Fibroblast of lung (primary cell): ENCODE results near the gene GRAP. TPM values are rescaled to one million over a fixed set of nuclear protein-coding genes. Genes with fewer than 3 reads are reported as not detected.
"Not testable (repeated sequence)": the region's sequence is repeated elsewhere in the genome, so short reads cannot be mapped to it uniquely, and the experiment has no call there.

ENCODE experiments used
- DNase-seq, 2 donors: peaks; one replicate each; pipeline versions ENCODE4 v3.0.0 to v3.0.0-alpha.2; 2010; ENCODE audit warnings: low read depth in 2 of 2
- H2AFZ ChIP-seq: 2 replicates; pipeline ENCODE4 v1.5.1; 2012; ENCODE audit warnings: low read length, control low read depth, inconsistent platforms
- H3K27ac ChIP-seq: 2 replicates; pipeline ENCODE4 v1.5.1; 2011; ENCODE audit warnings: low read length, control low read depth; ENCODE audit not compliant: insufficient read depth
- H3K27me3 ChIP-seq: 2 replicates; pipeline ENCODE4 v1.5.1; 2011; ENCODE audit warnings: mild to moderate bottlenecking, low read length; ENCODE audit not compliant: control insufficient read depth, insufficient read depth
- H3K36me3 ChIP-seq: 2 replicates; pipeline ENCODE4 v1.5.1; 2011; ENCODE audit warnings: low read length; ENCODE audit not compliant: control insufficient read depth, insufficient read depth
- H3K4me1 ChIP-seq: 2 replicates; pipeline ENCODE4 v1.5.1; 2011; ENCODE audit warnings: low read length; ENCODE audit not compliant: control insufficient read depth, insufficient read depth; ENCODE audit errors: extremely low read depth
- H3K4me2 ChIP-seq: 2 replicates; pipeline ENCODE4 v1.5.1; 2011; ENCODE audit warnings: low read length, control low read depth; ENCODE audit not compliant: insufficient read depth; ENCODE audit errors: extremely low read depth
- H3K4me3 ChIP-seq, 4 experiments: fragments of 200-600 bp in 1 of 4; sonication (generic) in 1 of 4; replicated peaks in 1 of 4; 2 replicates each; pipeline ENCODE4 v1.5.1; 2011 to 2016; ENCODE audit warnings: low read length in 4 of 4, low read depth in 3 of 4, mild to moderate bottlenecking in 3 of 4, control low read depth in 2 of 4, inconsistent platforms in 1 of 4, mixed read lengths in 1 of 4; ENCODE audit not compliant: insufficient read depth in 1 of 4; ENCODE audit errors: control extremely low read depth in 1 of 4
- H3K79me2 ChIP-seq: 2 replicates; pipeline ENCODE4 v1.5.1; 2012; ENCODE audit warnings: mild to moderate bottlenecking, low read length, inconsistent platforms; ENCODE audit not compliant: control insufficient read depth, insufficient read depth
- H3K9ac ChIP-seq: 2 replicates; pipeline ENCODE4 v1.5.1; 2011; ENCODE audit warnings: mild to moderate bottlenecking, low read length, control low read depth; ENCODE audit not compliant: insufficient read depth
- H3K9me3 ChIP-seq: 2 replicates; pipeline ENCODE4 v1.5.1; 2012; ENCODE audit warnings: low read depth, low read length; ENCODE audit not compliant: control insufficient read depth, insufficient read depth
- H4K20me1 ChIP-seq: 2 replicates; pipeline ENCODE4 v1.5.1; 2011; ENCODE audit warnings: low read length; ENCODE audit not compliant: control insufficient read depth, insufficient read depth; ENCODE audit errors: extremely low read depth
- polyA plus RNA-seq, 2 donors: library from polyadenylated mRNA; depleted of rRNA in 1 of 2; stranded (reverse) in 1 of 2; unstranded in 1 of 2; fragments of >200 nt; gene quantifications; 2 replicates each; pipeline ENCODE4 v1.2.1, GENCODE V29; 2011 to 2012; ENCODE audit warnings: missing spikeins in 1 of 2
- total RNA-seq: library from RNA; depleted of rRNA; stranded (reverse); fragments of >200 nt; gene quantifications from 2 replicates; pipeline ENCODE4 v1.2.1, GENCODE V29; 2014

Gene GRAP
- total and polyA plus RNA-seq, 2 donors (not counting 1 experiment from before 2014, with no cell fraction given): 0.10 TPM; not detected in 1

- not testable (repeated sequence) for H3K4me2 ChIP-seq, H3K27ac ChIP-seq, H3K27me3 ChIP-seq, H3K79me2 ChIP-seq, H3K36me3 ChIP-seq, H3K4me1 ChIP-seq, H3K9me3 ChIP-seq, H2AFZ ChIP-seq, H3K9ac ChIP-seq, DNase-seq, H3K4me3 ChIP-seq, H4K20me1 ChIP-seq
Measured at GRCh38 chr17:19062009-19062717, 15.4 kb upstream of the GRAP start.

GRCh38 chr17:19055447-19055846 lies 8.7 kb upstream of the GRAP start:
- DNase-seq, H3K4me3 ChIP-seq, H3K4me1 ChIP-seq, H3K4me2 ChIP-seq, H3K9me3 ChIP-seq, H3K36me3 ChIP-seq, H3K9ac ChIP-seq, H4K20me1 ChIP-seq, H3K27me3 ChIP-seq, H3K27ac ChIP-seq, H2AFZ ChIP-seq, H3K79me2 ChIP-seq: not testable (repeated sequence)

GRCh38 chr17:19048826-19049225 lies 2.1 kb upstream of the GRAP start:
- not testable (repeated sequence) for H3K36me3 ChIP-seq, H3K4me2 ChIP-seq, DNase-seq, H3K9me3 ChIP-seq, H3K27ac ChIP-seq, H3K79me2 ChIP-seq, H3K4me1 ChIP-seq, H4K20me1 ChIP-seq, H3K9ac ChIP-seq, H3K27me3 ChIP-seq, H3K4me3 ChIP-seq, H2AFZ ChIP-seq

GRCh38 chr17:19047510-19047909 lies 753 bp upstream of the GRAP start:
- H3K4me1 ChIP-seq, DNase-seq, H3K9me3 ChIP-seq, H3K79me2 ChIP-seq, H3K27ac ChIP-seq, H4K20me1 ChIP-seq, H3K27me3 ChIP-seq, H2AFZ ChIP-seq, H3K4me3 ChIP-seq, H3K4me2 ChIP-seq, H3K9ac ChIP-seq, H3K36me3 ChIP-seq: not testable (repeated sequence)

- H2AFZ ChIP-seq, H3K9ac ChIP-seq, H3K4me1 ChIP-seq, DNase-seq, H3K79me2 ChIP-seq, H3K4me2 ChIP-seq, H3K9me3 ChIP-seq, H4K20me1 ChIP-seq, H3K36me3 ChIP-seq, H3K27ac ChIP-seq, H3K4me3 ChIP-seq, H3K27me3 ChIP-seq: not testable (repeated sequence)
Measured at GRCh38 chr17:19044643-19045042, 2.1 kb downstream of the GRAP start.

GRCh38 chr17:19043032-19043431 lies 3.7 kb downstream of the GRAP start:
- H3K9me3 ChIP-seq, H4K20me1 ChIP-seq, H3K4me3 ChIP-seq, DNase-seq, H3K79me2 ChIP-seq, H2AFZ ChIP-seq, H3K4me1 ChIP-seq, H3K36me3 ChIP-seq, H3K27me3 ChIP-seq, H3K4me2 ChIP-seq, H3K9ac ChIP-seq, H3K27ac ChIP-seq: not testable (repeated sequence)

- not testable (repeated sequence) for H4K20me1 ChIP-seq, H3K27ac ChIP-seq, H3K4me1 ChIP-seq, H3K4me3 ChIP-seq, H3K79me2 ChIP-seq, H3K36me3 ChIP-seq, H3K9ac ChIP-seq, H3K4me2 ChIP-seq, DNase-seq, H3K27me3 ChIP-seq, H3K9me3 ChIP-seq, H2AFZ ChIP-seq
Measured at GRCh38 chr17:19042369-19042768, 4.4 kb downstream of the GRAP start.
